Measurements from ENCODE around the gene ZNF281.

ZNF281 gene

DNA sequence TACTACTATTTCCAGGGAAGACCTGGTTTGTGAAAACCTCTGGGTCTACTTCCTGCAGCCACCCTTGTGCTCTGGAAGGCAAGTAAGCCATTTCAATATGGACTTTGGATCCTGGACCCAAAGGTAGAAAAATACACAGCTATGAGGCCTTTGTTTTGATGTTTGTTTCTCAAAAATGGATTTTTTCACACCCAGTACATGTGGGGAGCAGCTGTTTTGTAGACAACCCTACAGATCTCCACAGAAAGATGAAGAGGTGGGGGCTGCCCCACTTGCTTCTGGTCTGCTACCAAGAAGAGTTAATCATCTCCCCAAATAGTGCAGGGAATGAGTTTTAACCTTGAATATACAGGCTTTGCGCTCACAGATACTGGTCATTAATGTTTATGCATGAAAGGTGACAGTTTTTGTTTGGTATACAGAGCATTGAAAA lies 29.2 kb downstream of the ZNF281 start (continued):
- TF ChIP-seq, protein P1, sequence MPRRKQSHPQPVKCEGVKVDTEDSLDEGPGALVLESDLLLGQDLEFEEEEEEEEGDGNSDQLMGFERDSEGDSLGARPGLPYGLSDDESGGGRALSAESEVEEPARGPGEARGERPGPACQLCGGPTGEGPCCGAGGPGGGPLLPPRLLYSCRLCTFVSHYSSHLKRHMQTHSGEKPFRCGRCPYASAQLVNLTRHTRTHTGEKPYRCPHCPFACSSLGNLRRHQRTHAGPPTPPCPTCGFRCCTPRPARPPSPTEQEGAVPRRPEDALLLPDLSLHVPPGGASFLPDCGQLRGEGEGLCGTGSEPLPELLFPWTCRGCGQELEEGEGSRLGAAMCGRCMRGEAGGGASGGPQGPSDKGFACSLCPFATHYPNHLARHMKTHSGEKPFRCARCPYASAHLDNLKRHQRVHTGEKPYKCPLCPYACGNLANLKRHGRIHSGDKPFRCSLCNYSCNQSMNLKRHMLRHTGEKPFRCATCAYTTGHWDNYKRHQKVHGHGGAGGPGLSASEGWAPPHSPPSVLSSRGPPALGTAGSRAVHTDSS (tag by site-specific recombination; IDR thresholded peaks at IDR 0.05): no peak
- TF ChIP-seq ZNF416 (tag by site-specific recombination; IDR thresholded peaks at IDR 0.05): no peak

DNA sequence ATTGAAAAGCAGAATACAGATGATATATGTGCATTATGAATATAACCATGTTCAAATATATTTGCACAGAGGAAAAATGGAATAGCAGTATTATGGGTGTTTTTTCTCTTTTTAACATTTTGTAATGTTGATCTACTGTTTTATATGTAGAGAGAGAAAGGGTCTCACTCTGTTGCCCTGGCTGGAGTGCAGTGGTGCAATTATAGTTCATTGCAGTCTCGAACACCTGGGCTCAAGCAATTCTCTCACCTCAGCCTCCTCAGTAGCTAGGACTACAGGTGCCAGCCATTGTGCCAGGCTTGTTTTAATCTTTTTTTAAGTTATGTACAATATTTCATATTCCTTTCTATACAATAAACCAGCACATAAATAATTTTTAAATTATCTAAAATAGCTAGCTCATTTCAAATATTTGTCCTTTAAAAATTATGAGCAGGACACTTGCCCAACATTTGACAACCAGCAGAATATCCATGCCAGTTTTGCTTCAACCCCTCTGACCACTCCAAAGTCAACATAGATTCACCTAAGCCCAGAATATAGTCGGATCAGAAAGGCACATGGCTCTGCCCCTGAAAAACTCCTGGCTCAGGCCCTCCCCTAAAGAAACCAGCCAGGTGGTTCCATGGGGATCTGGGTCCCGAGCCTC lies 29.8 kb downstream of the ZNF281 start:
- Histone ChIP-seq H3K27ac (ENCODE audit: extremely low read depth, low read depth, low read length) (no peak overlapping the region), H3K36me3 (ENCODE audit: control insufficient read depth in 2 of 2, insufficient read depth in 1 of 2, low read length in 2 of 2) (no peaks in the 10 kb centered on the region), H3K4me3 (ENCODE audit: low read depth, low read length) (no peak overlapping the region), H3K9me3 (ENCODE audit: control insufficient read depth, insufficient read depth, low read depth, low read length) (no peaks in the 10 kb centered on the region), H3K4me1 (ENCODE audit: control insufficient read depth, insufficient read depth, low read length) (peaks cover 4% of the 10 kb centered on the region; the same call in 1 of the 2 replicates)
- TF ChIP-seq IKZF3 (tag by site-specific recombination; IDR thresholded peaks at IDR 0.05) (no peak), ZNF529 (tag by site-specific recombination; IDR thresholded peaks at IDR 0.05; ENCODE audit: insufficient replicate concordance) (no peak), ZNF223 (tag by site-specific recombination; IDR thresholded peaks at IDR 0.05) (no peak), ZNF16 (tag by site-specific recombination; IDR thresholded peaks at IDR 0.05; ENCODE audit: low read depth) (no peak), ZEB2 (tag by site-specific recombination; IDR thresholded peaks at IDR 0.05) (no peak), MYNN (tag by site-specific recombination; IDR thresholded peaks at IDR 0.05; ENCODE audit: borderline replicate concordance) (no peak), ZBTB17 (tag by site-specific recombination; IDR thresholded peaks at IDR 0.05) (no peak), BCL11B (tag by site-specific recombination; IDR thresholded peaks at IDR 0.05; ENCODE audit: low read depth) (no peak), ZNF664 (tag by site-specific recombination; IDR thresholded peaks at IDR 0.05) (no peak), ZNF138 (tag by site-specific recombination; IDR thresholded peaks at IDR 0.05; ENCODE audit: borderline replicate concordance) (no peak), SP7 (tag by site-specific recombination; IDR thresholded peaks at IDR 0.05) (no peak), ZNF777 (tag by site-specific recombination; IDR thresholded peaks at IDR 0.05; ENCODE audit: borderline replicate concordance) (no peak), KLF1 (tag by site-specific recombination; IDR thresholded peaks at IDR 0.05) (no peak), ZNF629 (tag by site-specific recombination; IDR thresholded peaks at IDR 0.05) (no peak), ZNF521 (tag by site-specific recombination; IDR thresholded peaks at IDR 0.05) (no peak), ELK4 (IDR thresholded peaks at IDR 0.05; ENCODE audit: borderline replicate concordance, low read depth, low read length) (no peak), KLF8 (tag by site-specific recombination; IDR thresholded peaks at IDR 0.05) (no peak), YY1 (tag by site-specific recombination; IDR thresholded peaks at IDR 0.05) (no peak)
- TF ChIP-seq, protein P2, sequence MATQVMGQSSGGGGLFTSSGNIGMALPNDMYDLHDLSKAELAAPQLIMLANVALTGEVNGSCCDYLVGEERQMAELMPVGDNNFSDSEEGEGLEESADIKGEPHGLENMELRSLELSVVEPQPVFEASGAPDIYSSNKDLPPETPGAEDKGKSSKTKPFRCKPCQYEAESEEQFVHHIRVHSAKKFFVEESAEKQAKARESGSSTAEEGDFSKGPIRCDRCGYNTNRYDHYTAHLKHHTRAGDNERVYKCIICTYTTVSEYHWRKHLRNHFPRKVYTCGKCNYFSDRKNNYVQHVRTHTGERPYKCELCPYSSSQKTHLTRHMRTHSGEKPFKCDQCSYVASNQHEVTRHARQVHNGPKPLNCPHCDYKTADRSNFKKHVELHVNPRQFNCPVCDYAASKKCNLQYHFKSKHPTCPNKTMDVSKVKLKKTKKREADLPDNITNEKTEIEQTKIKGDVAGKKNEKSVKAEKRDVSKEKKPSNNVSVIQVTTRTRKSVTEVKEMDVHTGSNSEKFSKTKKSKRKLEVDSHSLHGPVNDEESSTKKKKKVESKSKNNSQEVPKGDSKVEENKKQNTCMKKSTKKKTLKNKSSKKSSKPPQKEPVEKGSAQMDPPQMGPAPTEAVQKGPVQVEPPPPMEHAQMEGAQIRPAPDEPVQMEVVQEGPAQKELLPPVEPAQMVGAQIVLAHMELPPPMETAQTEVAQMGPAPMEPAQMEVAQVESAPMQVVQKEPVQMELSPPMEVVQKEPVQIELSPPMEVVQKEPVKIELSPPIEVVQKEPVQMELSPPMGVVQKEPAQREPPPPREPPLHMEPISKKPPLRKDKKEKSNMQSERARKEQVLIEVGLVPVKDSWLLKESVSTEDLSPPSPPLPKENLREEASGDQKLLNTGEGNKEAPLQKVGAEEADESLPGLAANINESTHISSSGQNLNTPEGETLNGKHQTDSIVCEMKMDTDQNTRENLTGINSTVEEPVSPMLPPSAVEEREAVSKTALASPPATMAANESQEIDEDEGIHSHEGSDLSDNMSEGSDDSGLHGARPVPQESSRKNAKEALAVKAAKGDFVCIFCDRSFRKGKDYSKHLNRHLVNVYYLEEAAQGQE (tag by site-specific recombination; IDR thresholded peaks at IDR 0.05): no peak
- POLR2A ChIA-PET: interaction anchor here (0.7 kb wide), 1 partner anchor 30 kb away, joined by 3 read pairs; the partner anchor contains the start of gene ZNF281
- CTCF ChIA-PET: no interaction called here
